GM15510 (cell line): Measurements from ENCODE around the gene IGLL5.

Experiments
- POLR2A ChIP-seq: IDR thresholded peaks from 3 replicates; pipeline ENCODE4 v1.6.1; 2011; ENCODE audit warnings: borderline replicate concordance; ENCODE audit not compliant: insufficient read length; ENCODE audit errors: extremely low read depth

The IGLL5 gene

GRCh38 chr22:22916215-22916951 is 28.8 kb downstream of the IGLL5 start:
- TF ChIP-seq POLR2A, result no peak

- no peak for TF ChIP-seq POLR2A
Measured at GRCh38 chr22:22916952-22917290, 29.3 kb downstream of the IGLL5 start.

- no peak for TF ChIP-seq POLR2A
Measured at GRCh38 chr22:22917377-22917776, 29.8 kb downstream of the IGLL5 start.

GRCh38 chr22:22918297-22918965 is 30.8 kb downstream of the IGLL5 start:
- no peak for TF ChIP-seq POLR2A

GRCh38 chr22:22919041-22919440 is 31.4 kb downstream of the IGLL5 start:
- TF ChIP-seq POLR2A, result no peak

- TF ChIP-seq POLR2A, result no peak
Measured at GRCh38 chr22:22920104-22920654, 32.6 kb downstream of the IGLL5 start.

- no peak for TF ChIP-seq POLR2A
Measured at GRCh38 chr22:22920910-22921550, 33.4 kb downstream of the IGLL5 start.

- TF ChIP-seq POLR2A, result no peak
Measured at GRCh38 chr22:22921575-22921974, 34.0 kb downstream of the IGLL5 start.

- TF ChIP-seq POLR2A, result no peak
Measured at GRCh38 chr22:22922954-22923319, 35.3 kb downstream of the IGLL5 start.

GRCh38 chr22:22923379-22923778 is 35.8 kb downstream of the IGLL5 start:
- no peak for TF ChIP-seq POLR2A

- TF ChIP-seq POLR2A, result no peak
Measured at GRCh38 chr22:22923930-22924329, 36.3 kb downstream of the IGLL5 start.

- TF ChIP-seq POLR2A, result no peak
Measured at GRCh38 chr22:22924369-22925145, 36.9 kb downstream of the IGLL5 start.

GRCh38 chr22:22925146-22925804 is 37.7 kb downstream of the IGLL5 start:
- TF ChIP-seq POLR2A, result no peak

- no peak for TF ChIP-seq POLR2A
Measured at GRCh38 chr22:22925805-22926369, 38.3 kb downstream of the IGLL5 start.
